ENCODE measurements around the gene ACACA. TPM values are rescaled to one million over a fixed set of nuclear protein-coding genes. Genes with fewer than 3 reads are reported as not detected.

ACACA gene
- total RNA-seq, 1 donor from 2014 or later, result 42.4 TPM

GRCh38 chr17:37301288-37301687, 105.3 kb downstream of the ACACA start:
- CTCF ChIA-PET, result no interaction called here
- Mint-ChIP-seq H3K9me3 (no peaks in the 10 kb centered on the region), H3K36me3 (ENCODE audit: low read depth) (peaks cover 5% of the 10 kb centered on the region), H3K4me1 (no peaks in the 10 kb centered on the region), H3K4me3 (no peak overlapping the region), H3K27ac (no peak overlapping the region), H3K27me3 (no peaks in the 10 kb centered on the region)
- POLR2A ChIA-PET, result no interaction called here
- ATAC-seq (ENCODE audit: low read depth) (no peak), DNase-seq (no peak)
- intact Hi-C loops (cut with micrococcal nuclease), result no loop called here
- no peak for TF ChIP-seq CTCF (IDR thresholded peaks at IDR 0.05)

GRCh38 chr17:37300683-37301082, 106.0 kb downstream of the ACACA start:
- Mint-ChIP-seq H3K9me3 (no peaks in the 10 kb centered on the region), H3K4me1 (no peaks in the 10 kb centered on the region), H3K27me3 (no peaks in the 10 kb centered on the region), H3K27ac (no peak overlapping the region), H3K36me3 (ENCODE audit: low read depth) (peaks cover 5% of the 10 kb centered on the region), H3K4me3 (no peak overlapping the region)
- ATAC-seq (ENCODE audit: low read depth), result no peak
- ChIA-PET CTCF (no interaction called here), POLR2A (no interaction called here)
- no peak for TF ChIP-seq CTCF (IDR thresholded peaks at IDR 0.05)
- intact Hi-C loops (cut with micrococcal nuclease), result no loop called here
- no peak for DNase-seq

GRCh38 chr17:37299257-37299980, 107.2 kb downstream of the ACACA start:
- Mint-ChIP-seq H3K4me1 (no peaks in the 10 kb centered on the region), H3K9me3 (no peaks in the 10 kb centered on the region), H3K4me3 (no peak overlapping the region), H3K27ac (no peak overlapping the region), H3K27me3 (no peaks in the 10 kb centered on the region), H3K36me3 (ENCODE audit: low read depth) (peaks cover 3% of the 10 kb centered on the region)
- no peak for DNase-seq
- no peak for ATAC-seq (ENCODE audit: low read depth)
- intact Hi-C loops (cut with micrococcal nuclease), result no loop called here
- POLR2A ChIA-PET, result interaction anchor here (0.6 kb wide), 1 partner anchor 87 kb away, joined by 3 read pairs; no protein-coding TSS in a partner anchor
- no peak for TF ChIP-seq CTCF (IDR thresholded peaks at IDR 0.05)
- CTCF ChIA-PET, result no interaction called here

GRCh38 chr17:37295888-37296287, 110.7 kb downstream of the ACACA start:
- ATAC-seq (ENCODE audit: low read depth) (no peak), DNase-seq (no peak)
- H3K27ac Mint-ChIP-seq, result no peak overlapping the region
- H3K36me3 Mint-ChIP-seq (ENCODE audit: low read depth), result no peaks in the 10 kb centered on the region
- no peaks in the 10 kb centered on the region for H3K27me3 Mint-ChIP-seq
- no peak for TF ChIP-seq CTCF (IDR thresholded peaks at IDR 0.05)
- intact Hi-C loops (cut with micrococcal nuclease), result no loop called here
- ChIA-PET CTCF (no interaction called here), POLR2A (no interaction called here)
- no peaks in the 10 kb centered on the region for H3K9me3 Mint-ChIP-seq
- H3K4me3 Mint-ChIP-seq, result no peak overlapping the region
- H3K4me1 Mint-ChIP-seq, result peaks cover 10% of the 10 kb centered on the region

- intact Hi-C loops (cut with micrococcal nuclease), result no loop called here
- no peak overlapping the region for H3K4me3 Mint-ChIP-seq
- H3K36me3 Mint-ChIP-seq (ENCODE audit: low read depth), result no peaks in the 10 kb centered on the region
- no peak overlapping the region for H3K27ac Mint-ChIP-seq
- H3K4me1 Mint-ChIP-seq, result peaks cover 14% of the 10 kb centered on the region
- no peaks in the 10 kb centered on the region for H3K27me3 Mint-ChIP-seq
- ChIA-PET POLR2A (no interaction called here), CTCF (no interaction called here)
- H3K9me3 Mint-ChIP-seq, result no peaks in the 10 kb centered on the region
- ATAC-seq (ENCODE audit: low read depth), result no peak
- TF ChIP-seq CTCF (IDR thresholded peaks at IDR 0.05), result no peak
- DNase-seq, result no peak
These were observed 111.7 kb downstream of the ACACA start for GRCh38 chr17:37294888-37295287.
